Calu3 (cell line): Measurements from ENCODE around the gene PTPN13. TPM values are rescaled to one million over a fixed set of nuclear protein-coding genes. Genes with fewer than 3 reads are reported as not detected.
A peak's percentile ranks its signal among the peaks of the same experiment; 100 is the strongest.

Source experiments
- BruUV-seq: library from RNA; stranded (reverse); fragments of 400-500 nt; replicated peaks from 2 replicates; lab custom pipeline; 2021; lab: Mats Ljungman, UMichigan
- CTCF ChIA-PET: fragments of 300-600 bp; sonication (Branson Sonifier 250); formaldehyde crosslinking; loops from one replicate; lab custom pipeline; 2022; ENCODE audit warnings: antibody characterized with exemption; lab: Charles Lee
- DNase-seq: peaks from one replicate; pipeline ENCODE4 v3.0.0; 2022
- H3K27ac Mint-ChIP-seq: one replicate; pipeline ENCODE4 v1.8.0; 2022; ENCODE audit warnings: mixed read lengths; ENCODE audit not compliant: unreplicated experiment
- H3K27me3 Mint-ChIP-seq: one replicate; pipeline ENCODE4 v1.8.0; 2022; ENCODE audit warnings: mixed read lengths; ENCODE audit not compliant: unreplicated experiment
- H3K36me3 Mint-ChIP-seq: one replicate; pipeline ENCODE4 v1.8.0; 2022; ENCODE audit warnings: mild to moderate bottlenecking, moderate library complexity, mixed read lengths; ENCODE audit not compliant: insufficient read depth, unreplicated experiment
- H3K4me1 Mint-ChIP-seq: one replicate; pipeline ENCODE4 v1.8.0; 2022; ENCODE audit warnings: mild to moderate bottlenecking, low read depth, mixed read lengths; ENCODE audit not compliant: unreplicated experiment
- H3K4me3 Mint-ChIP-seq: one replicate; pipeline ENCODE4 v1.8.0; 2022; ENCODE audit warnings: mild to moderate bottlenecking, low read depth, moderate library complexity, mixed read lengths; ENCODE audit not compliant: unreplicated experiment
- H3K9me3 Mint-ChIP-seq: one replicate; pipeline ENCODE4 v1.8.0; 2022; ENCODE audit warnings: low read depth, mixed read lengths; ENCODE audit not compliant: unreplicated experiment
- CTCF ChIP-seq: fragments of 200-600 bp; IDR thresholded peaks from one replicate; pipeline ENCODE4 v1.8.0; 2022; ENCODE audit warnings: antibody characterized with exemption; ENCODE audit not compliant: unreplicated experiment
- intact Hi-C: fragments of 100-400 bp; cut with micrococcal nuclease; formaldehyde crosslinking; loops from one replicate; pipeline ENCODE4 v1.10.0; 2022; ENCODE audit not compliant: unreplicated experiment
- total RNA-seq: library from RNA; stranded (reverse); gene quantifications from 2 replicates; pipeline ENCODE4 v1.2.3, GENCODE V29; 2022

Gene PTPN13
- total RNA-seq, 1 experiment from 2014 or later, result 23.3 TPM

GRCh38 chr4:86679441-86679840 is 85.3 kb downstream of the PTPN13 start:
- H3K27ac Mint-ChIP-seq, result no peak overlapping the region
- no peaks in the 10 kb centered on the region for H3K36me3 Mint-ChIP-seq
- H3K9me3 Mint-ChIP-seq, result no peaks in the 10 kb centered on the region
- CTCF ChIA-PET, result no interaction called here
- intact Hi-C loops, result no loop called here
- H3K27me3 Mint-ChIP-seq, result no peaks in the 10 kb centered on the region
- no peak for DNase-seq
- no peak overlapping the region for H3K4me3 Mint-ChIP-seq
- H3K4me1 Mint-ChIP-seq, result peaks cover 7% of the 10 kb centered on the region
- no TSS peak for BruUV-seq
- no peak for TF ChIP-seq CTCF

- Mint-ChIP-seq H3K4me1 (peaks cover 24% of the 10 kb centered on the region), H3K36me3 (peaks cover 10% of the 10 kb centered on the region), H3K4me3 (no peak overlapping the region), H3K27me3 (no peaks in the 10 kb centered on the region), H3K27ac (no peak overlapping the region), H3K9me3 (no peaks in the 10 kb centered on the region)
- intact Hi-C loops, result no loop called here
- no peak for TF ChIP-seq CTCF
- DNase-seq, result no peak
- CTCF ChIA-PET, result no interaction called here
- BruUV-seq, result no TSS peak
Observed at GRCh38 chr4:86683167-86683566, 89.1 kb downstream of the PTPN13 start.

GRCh38 chr4:86683983-86684382 is 89.9 kb downstream of the PTPN13 start:
- intact Hi-C loops, result no loop called here
- peak overlapping the region; percentile 84 for H3K27ac Mint-ChIP-seq
- H3K4me1 Mint-ChIP-seq, result peaks cover 25% of the 10 kb centered on the region
- peaks cover 10% of the 10 kb centered on the region for H3K36me3 Mint-ChIP-seq
- H3K27me3 Mint-ChIP-seq, result no peaks in the 10 kb centered on the region
- DNase-seq, result no peak
- no peak for TF ChIP-seq CTCF
- no TSS peak for BruUV-seq
- CTCF ChIA-PET, result no interaction called here
- no peak overlapping the region for H3K4me3 Mint-ChIP-seq
- H3K9me3 Mint-ChIP-seq, result no peaks in the 10 kb centered on the region

- Mint-ChIP-seq H3K4me3 (no peak overlapping the region), H3K9me3 (no peaks in the 10 kb centered on the region), H3K27me3 (no peaks in the 10 kb centered on the region), H3K27ac (peak overlapping the region; percentile 84), H3K36me3 (peaks cover 10% of the 10 kb centered on the region), H3K4me1 (peaks cover 32% of the 10 kb centered on the region)
- peak; percentile 35 for DNase-seq
- intact Hi-C loops, result no loop called here
- CTCF ChIA-PET, result interaction anchor here (0.6 kb wide), 1 partner anchor 804 kb away, joined by 6 read pairs; no protein-coding TSS in a partner anchor
- TF ChIP-seq CTCF, result no peak
- BruUV-seq, result no TSS peak
Observed at GRCh38 chr4:86685401-86685800, 91.3 kb downstream of the PTPN13 start.
